ENCODE results near the gene UPK1B. TPM values are rescaled to one million over a fixed set of nuclear protein-coding genes. Genes with fewer than 3 reads are reported as not detected.
"Not testable (repeated sequence)": the region's sequence is repeated elsewhere in the genome, so short reads cannot be mapped to it uniquely, and the experiment has no call there.

UPK1B gene
- total RNA-seq, 2 donors from 2014 or later = 1.8 TPM; not detected in 1

DNA sequence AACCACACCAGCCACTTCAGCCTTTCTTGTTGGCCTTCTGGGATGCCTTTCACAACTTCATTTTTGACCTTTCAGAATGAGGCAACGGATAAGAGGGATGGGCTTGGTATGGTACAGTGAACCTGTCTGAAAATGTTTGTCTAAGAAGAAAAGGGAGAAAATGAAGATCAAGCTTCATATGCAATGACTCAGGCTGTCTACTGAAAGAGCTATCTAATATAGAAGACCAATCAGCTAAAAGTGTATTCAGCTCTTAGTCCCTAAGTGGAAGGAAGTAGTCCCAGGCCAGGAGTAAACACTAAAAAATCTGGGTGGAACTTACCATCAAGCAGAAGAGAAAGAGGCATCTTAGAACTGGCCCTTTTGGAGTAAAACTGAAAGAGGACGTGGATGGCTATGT, 12.2 kb upstream of the UPK1B start:
- no peak for ATAC-seq (ENCODE audit: insufficient number of reproducible peaks, low FRiP score, low read depth)
- no peaks in the 10 kb centered on the region for H3K27me3 ChIP-seq (replicated peaks; ENCODE audit: insufficient read depth)
- H3K36me3 ChIP-seq = no peaks in the 10 kb centered on the region
- H3K27ac ChIP-seq = no peak overlapping the region
- TF ChIP-seq, protein P1, sequence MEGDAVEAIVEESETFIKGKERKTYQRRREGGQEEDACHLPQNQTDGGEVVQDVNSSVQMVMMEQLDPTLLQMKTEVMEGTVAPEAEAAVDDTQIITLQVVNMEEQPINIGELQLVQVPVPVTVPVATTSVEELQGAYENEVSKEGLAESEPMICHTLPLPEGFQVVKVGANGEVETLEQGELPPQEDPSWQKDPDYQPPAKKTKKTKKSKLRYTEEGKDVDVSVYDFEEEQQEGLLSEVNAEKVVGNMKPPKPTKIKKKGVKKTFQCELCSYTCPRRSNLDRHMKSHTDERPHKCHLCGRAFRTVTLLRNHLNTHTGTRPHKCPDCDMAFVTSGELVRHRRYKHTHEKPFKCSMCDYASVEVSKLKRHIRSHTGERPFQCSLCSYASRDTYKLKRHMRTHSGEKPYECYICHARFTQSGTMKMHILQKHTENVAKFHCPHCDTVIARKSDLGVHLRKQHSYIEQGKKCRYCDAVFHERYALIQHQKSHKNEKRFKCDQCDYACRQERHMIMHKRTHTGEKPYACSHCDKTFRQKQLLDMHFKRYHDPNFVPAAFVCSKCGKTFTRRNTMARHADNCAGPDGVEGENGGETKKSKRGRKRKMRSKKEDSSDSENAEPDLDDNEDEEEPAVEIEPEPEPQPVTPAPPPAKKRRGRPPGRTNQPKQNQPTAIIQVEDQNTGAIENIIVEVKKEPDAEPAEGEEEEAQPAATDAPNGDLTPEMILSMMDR (IDR thresholded peaks at IDR 0.05) = no peak
- no peaks in the 10 kb centered on the region for H3K4me1 ChIP-seq (ENCODE audit: control insufficient read depth in 1 of 2, low read depth in 2 of 2)
- no peak overlapping the region for H3K4me3 ChIP-seq
- DNase-seq (ENCODE audit: low spot score) = no peak
- H3K9me3 ChIP-seq = peaks cover 3% of the 10 kb centered on the region

DNA sequence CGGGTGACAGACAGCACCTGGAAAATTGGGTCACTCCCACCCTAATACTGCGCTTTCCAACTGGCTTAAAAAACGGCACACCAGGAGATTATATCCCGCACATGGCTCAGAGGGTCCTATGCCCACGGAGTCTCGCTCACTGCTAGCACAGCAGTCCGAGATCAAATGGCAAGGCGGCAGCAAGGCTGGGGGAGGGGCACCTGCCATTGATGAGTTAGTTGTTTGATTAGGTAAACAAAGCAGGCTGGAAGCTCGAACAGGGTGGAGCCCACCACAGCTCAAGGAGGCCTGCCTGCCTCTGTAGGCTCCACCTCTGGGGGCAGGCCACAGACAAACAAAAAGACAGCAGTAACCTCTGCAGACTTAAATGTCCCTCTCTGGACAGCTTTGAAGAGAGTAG, 8.7 kb upstream of the UPK1B start:
- not testable (repeated sequence) for DNase-seq (ENCODE audit: low spot score); H3K9me3 ChIP-seq; H3K4me3 ChIP-seq; H3K36me3 ChIP-seq; H3K4me1 ChIP-seq (ENCODE audit: control insufficient read depth in 1 of 2, low read depth in 2 of 2); H3K27me3 ChIP-seq (replicated peaks; ENCODE audit: insufficient read depth); H3K27ac ChIP-seq; ATAC-seq (ENCODE audit: insufficient number of reproducible peaks, low FRiP score, low read depth)

DNA sequence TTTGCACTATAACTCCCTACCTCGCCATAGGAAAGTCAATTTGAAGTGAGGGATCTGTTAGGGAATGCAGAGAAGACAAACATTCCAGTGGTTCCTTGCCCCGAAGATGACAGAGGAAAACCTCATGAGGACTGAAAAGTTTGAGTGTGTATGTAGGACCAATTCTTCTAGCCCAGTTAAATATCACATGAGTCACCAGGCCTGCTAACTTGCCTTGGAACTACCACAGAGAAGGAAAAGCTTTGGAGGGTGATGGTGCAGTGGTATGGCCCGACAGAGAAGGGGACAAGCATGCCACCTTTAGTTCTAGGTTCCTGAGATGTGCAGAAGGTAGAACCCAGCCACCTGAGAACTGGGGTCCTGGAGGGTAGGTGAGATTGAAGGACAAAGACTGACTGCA, 2.6 kb upstream of the UPK1B start:
- Histone ChIP-seq H3K27ac (no peak overlapping the region), H3K36me3 (no peaks in the 10 kb centered on the region), H3K27me3 (replicated peaks; ENCODE audit: insufficient read depth) (no peaks in the 10 kb centered on the region), H3K4me3 (no peak overlapping the region), H3K4me1 (ENCODE audit: control insufficient read depth in 1 of 2, low read depth in 2 of 2) (no peaks in the 10 kb centered on the region), H3K9me3 (no peaks in the 10 kb centered on the region)
- TF ChIP-seq, protein P1 (IDR thresholded peaks at IDR 0.05) = no peak
- DNase-seq (ENCODE audit: low spot score) = no peak
- no peak for ATAC-seq (ENCODE audit: insufficient number of reproducible peaks, low FRiP score, low read depth)

DNA sequence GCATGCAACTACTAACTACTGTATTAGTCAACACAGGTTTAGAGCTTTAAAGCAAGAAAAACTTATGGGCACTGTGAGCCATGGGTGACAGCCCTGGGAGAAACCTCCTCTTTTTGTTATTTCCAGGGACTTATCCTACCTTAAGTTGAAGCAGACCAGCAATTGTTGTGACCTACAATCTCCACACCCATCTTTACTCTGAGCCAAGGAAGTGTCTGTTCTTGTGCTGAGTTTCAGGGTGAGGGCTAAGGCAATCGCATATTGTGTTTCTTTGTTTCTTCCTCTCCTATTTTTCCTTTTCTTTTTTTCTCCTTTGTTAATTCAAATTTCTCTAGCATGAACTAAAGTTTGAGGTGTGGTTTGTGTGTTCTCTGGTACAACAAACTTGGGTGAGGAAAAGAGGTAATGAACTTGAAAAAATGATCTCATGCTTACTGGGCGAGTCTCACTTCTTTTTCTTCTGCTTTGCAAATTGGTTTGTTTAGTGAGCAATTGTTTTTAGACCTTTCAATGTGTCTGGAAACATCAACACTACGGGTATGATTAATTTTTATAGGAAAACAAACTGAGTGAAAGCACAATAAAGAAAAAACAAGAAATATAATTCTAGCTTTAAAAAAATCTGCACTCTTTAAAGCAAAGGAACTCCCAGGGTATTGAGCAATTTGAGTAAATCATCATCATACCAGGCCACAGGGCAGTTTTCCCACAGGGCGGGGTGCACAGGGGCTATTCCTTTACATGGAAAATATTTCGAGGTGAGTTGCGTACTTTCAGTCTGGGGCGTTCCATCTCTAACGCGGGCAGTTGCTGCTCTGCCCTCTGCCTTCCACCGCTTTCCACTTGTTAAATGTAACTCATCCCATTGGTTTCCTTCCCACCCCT, 2.7 kb downstream of the UPK1B start:
- H3K9me3 ChIP-seq = no peaks in the 10 kb centered on the region
- no peak for ATAC-seq (ENCODE audit: insufficient number of reproducible peaks, low FRiP score, low read depth)

DNA sequence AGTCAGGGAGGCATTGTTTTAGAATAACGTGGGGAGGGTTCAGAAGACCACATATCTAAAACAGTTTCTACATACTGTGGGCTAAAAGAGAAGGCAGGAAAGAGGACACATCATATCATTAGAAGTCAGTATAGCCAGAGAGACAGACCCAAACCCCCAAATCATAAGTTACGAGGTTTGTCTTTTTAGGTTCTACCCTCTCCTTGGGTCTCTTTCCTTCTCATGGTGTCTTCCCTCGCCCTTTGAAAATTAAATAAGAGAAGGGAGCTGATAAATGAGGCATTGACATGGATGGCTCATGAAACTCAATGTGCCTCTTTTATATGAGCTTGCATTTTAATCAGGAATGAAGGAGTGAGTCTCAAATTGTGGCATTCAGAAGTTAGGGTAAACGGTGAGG, 3.4 kb downstream of the UPK1B start:
- no peak overlapping the region for H3K27ac ChIP-seq
- TF ChIP-seq, protein P1 (IDR thresholded peaks at IDR 0.05) = no peak
- DNase-seq (ENCODE audit: low spot score) (no peak), ATAC-seq (ENCODE audit: insufficient number of reproducible peaks, low FRiP score, low read depth) (no peak)
- no peaks in the 10 kb centered on the region for H3K36me3 ChIP-seq
- no peaks in the 10 kb centered on the region for H3K9me3 ChIP-seq
- H3K4me1 ChIP-seq (ENCODE audit: control insufficient read depth in 1 of 2, low read depth in 2 of 2) = no peaks in the 10 kb centered on the region
- no peaks in the 10 kb centered on the region for H3K27me3 ChIP-seq (replicated peaks; ENCODE audit: insufficient read depth)
- H3K4me3 ChIP-seq = no peak overlapping the region

More for the DNA sequence above, 2.7 kb downstream of the UPK1B start:
- no peaks in the 10 kb centered on the region for H3K4me1 ChIP-seq (ENCODE audit: control insufficient read depth in 1 of 2, low read depth in 2 of 2)
- H3K36me3 ChIP-seq = no peaks in the 10 kb centered on the region
- no peaks in the 10 kb centered on the region for H3K27me3 ChIP-seq (replicated peaks; ENCODE audit: insufficient read depth)
- H3K27ac ChIP-seq = no peak overlapping the region
- TF ChIP-seq, protein P1 (IDR thresholded peaks at IDR 0.05) = no peak
- no peak overlapping the region for H3K4me3 ChIP-seq
- no peak for DNase-seq (ENCODE audit: low spot score)
